Measurements from ENCODE around the gene PLXNA4. TPM values are rescaled to one million over a fixed set of nuclear protein-coding genes. Genes with fewer than 3 reads are reported as not detected.

Gene PLXNA4
- total RNA-seq, 1 experiment from 2014 or later, result not detected

GRCh38 chr7:132518102-132518838 is 58.0 kb downstream of the PLXNA4 start:
- no peaks in the 10 kb centered on the region for H3K9me3 Mint-ChIP-seq (ENCODE audit: unreplicated experiment)
- H3K36me3 Mint-ChIP-seq (ENCODE audit: insufficient read depth, unreplicated experiment), result peaks cover 4% of the 10 kb centered on the region
- ChIA-PET CTCF (interaction anchor here (0.6 to 0.9 kb wide), 3 partner anchors 42 to 200 kb away, joined by 3 to 4 read pairs (median 4); no protein-coding TSS in a partner anchor), POLR2A (no interaction called here)
- no peak overlapping the region for H3K27ac Mint-ChIP-seq (ENCODE audit: low read depth, unreplicated experiment)
- no peak overlapping the region for H3K4me3 Mint-ChIP-seq (ENCODE audit: unreplicated experiment)
- intact Hi-C loops (cut with micrococcal nuclease), result no loop called here
- BruUV-seq (replicated peaks), result no TSS peak
- peak; percentile 28 for DNase-seq (ENCODE audit: unreplicated experiment)
- H3K27me3 Mint-ChIP-seq (ENCODE audit: insufficient read depth, unreplicated experiment), result peaks cover 23% of the 10 kb centered on the region
- TF ChIP-seq CTCF (IDR thresholded peaks at IDR 0.05; ENCODE audit: unreplicated experiment), result peak; percentile 12
- no peaks in the 10 kb centered on the region for H3K4me1 Mint-ChIP-seq (ENCODE audit: insufficient read depth, unreplicated experiment)

GRCh38 chr7:132516042-132516840 is 60.0 kb downstream of the PLXNA4 start:
- Mint-ChIP-seq H3K4me3 (ENCODE audit: unreplicated experiment) (no peak overlapping the region), H3K36me3 (ENCODE audit: insufficient read depth, unreplicated experiment) (no peaks in the 10 kb centered on the region), H3K4me1 (ENCODE audit: insufficient read depth, unreplicated experiment) (no peaks in the 10 kb centered on the region), H3K9me3 (ENCODE audit: unreplicated experiment) (no peaks in the 10 kb centered on the region), H3K27ac (ENCODE audit: low read depth, unreplicated experiment) (no peak overlapping the region), H3K27me3 (ENCODE audit: insufficient read depth, unreplicated experiment) (peaks cover 19% of the 10 kb centered on the region)
- ChIA-PET CTCF (interaction anchor here (0.6 to 1.5 kb wide), 4 partner anchors 18 to 200 kb away, joined by 3 to 4 read pairs (median 4); no protein-coding TSS in a partner anchor), POLR2A (no interaction called here)
- no peak for TF ChIP-seq CTCF (IDR thresholded peaks at IDR 0.05; ENCODE audit: unreplicated experiment)
- DNase-seq (ENCODE audit: unreplicated experiment), result peak; percentile 53
- BruUV-seq (replicated peaks), result no TSS peak
- intact Hi-C loops (cut with micrococcal nuclease), result no loop called here

GRCh38 chr7:132515181-132515580 is 61.1 kb downstream of the PLXNA4 start:
- TF ChIP-seq CTCF (IDR thresholded peaks at IDR 0.05; ENCODE audit: unreplicated experiment), result no peak
- no peaks in the 10 kb centered on the region for H3K9me3 Mint-ChIP-seq (ENCODE audit: unreplicated experiment)
- no peaks in the 10 kb centered on the region for H3K36me3 Mint-ChIP-seq (ENCODE audit: insufficient read depth, unreplicated experiment)
- no peaks in the 10 kb centered on the region for H3K4me1 Mint-ChIP-seq (ENCODE audit: insufficient read depth, unreplicated experiment)
- CTCF ChIA-PET, result no interaction called here
- POLR2A ChIA-PET, result no interaction called here
- BruUV-seq (replicated peaks), result no TSS peak
- intact Hi-C loops (cut with micrococcal nuclease), result no loop called here
- no peak for DNase-seq (ENCODE audit: unreplicated experiment)
- no peak overlapping the region for H3K4me3 Mint-ChIP-seq (ENCODE audit: unreplicated experiment)
- no peak overlapping the region for H3K27ac Mint-ChIP-seq (ENCODE audit: low read depth, unreplicated experiment)
- H3K27me3 Mint-ChIP-seq (ENCODE audit: insufficient read depth, unreplicated experiment), result peaks cover 25% of the 10 kb centered on the region

- Mint-ChIP-seq H3K4me3 (ENCODE audit: unreplicated experiment) (no peak overlapping the region), H3K27me3 (ENCODE audit: insufficient read depth, unreplicated experiment) (peaks cover 31% of the 10 kb centered on the region), H3K9me3 (ENCODE audit: unreplicated experiment) (no peaks in the 10 kb centered on the region), H3K4me1 (ENCODE audit: insufficient read depth, unreplicated experiment) (no peaks in the 10 kb centered on the region), H3K36me3 (ENCODE audit: insufficient read depth, unreplicated experiment) (no peaks in the 10 kb centered on the region), H3K27ac (ENCODE audit: low read depth, unreplicated experiment) (no peak overlapping the region)
- no peak for TF ChIP-seq CTCF (IDR thresholded peaks at IDR 0.05; ENCODE audit: unreplicated experiment)
- DNase-seq (ENCODE audit: unreplicated experiment), result no peak
- POLR2A ChIA-PET, result no interaction called here
- intact Hi-C loops (cut with micrococcal nuclease), result no loop called here
- no TSS peak for BruUV-seq (replicated peaks)
- CTCF ChIA-PET, result no interaction called here
These were observed 61.8 kb downstream of the PLXNA4 start for GRCh38 chr7:132514430-132514829.
